Endothelial cell of umbilical vein (primary cell): ENCODE measurements around the gene TWF2. TPM values are rescaled to one million over a fixed set of nuclear protein-coding genes. Genes with fewer than 3 reads are reported as not detected.

Experiments used
- BruUV-seq: library from RNA; stranded (reverse); fragments of 400-500 nt; replicated peaks from 2 replicates; lab custom pipeline; 2021; lab: Mats Ljungman, UMichigan
- CTCF ChIA-PET: fragments of 300-600, 350-600 bp; sonication (Branson Sonifier 250); formaldehyde crosslinking; loops from one replicate; lab custom pipeline; 2021; ENCODE audit warnings: antibody characterized with exemption, inconsistent platforms; lab: Charles Lee
- POLR2A ChIA-PET: fragments of 300-600, 350-600 bp; sonication (Branson Sonifier 250); formaldehyde crosslinking; loops from one replicate; lab custom pipeline; 2021; ENCODE audit warnings: antibody characterized with exemption, inconsistent platforms; lab: Charles Lee
- DNase-seq: peaks from one replicate; pipeline ENCODE4 v3.0.0-alpha.2; 2011; ENCODE audit warnings: low read depth, low spot score
- FAIRE-seq: peaks from 2 replicates; lab custom pipeline; 2011; peaks lifted over from hg19 to GRCh38; lab: Jason Lieb, UNC
- H2AFZ ChIP-seq: 2 replicates; pipeline ENCODE4 v1.6.0; 2012; ENCODE audit warnings: low read depth, low read length, control low read depth, inconsistent platforms
- H3K27ac ChIP-seq: 2 replicates; pipeline ENCODE4 v1.5.1; 2011; ENCODE audit warnings: low read depth, mild to moderate bottlenecking, control low read depth, low read length, moderate library complexity; ENCODE audit not compliant: insufficient read depth
- H3K27me3 ChIP-seq, 2 experiments: 2 replicates each; pipeline versions ENCODE4 v1.6.0 to v1.6.1; 2011; ENCODE audit warnings: low read length in 2 of 2, mixed read lengths in 1 of 2; ENCODE audit not compliant: control insufficient read depth in 2 of 2, insufficient read depth in 2 of 2
- H3K36me3 ChIP-seq, 2 experiments: 2 replicates in 1 of 2; 3 replicates in 1 of 2; pipeline ENCODE4 v1.5.1; 2011; ENCODE audit warnings: low read length in 2 of 2, mild to moderate bottlenecking in 1 of 2, moderate library complexity in 1 of 2; ENCODE audit not compliant: control insufficient read depth in 2 of 2, insufficient read depth in 2 of 2; ENCODE audit errors: extremely low read depth in 1 of 2
- H3K4me1 ChIP-seq: 3 replicates; pipeline ENCODE4 v1.5.1; 2011; ENCODE audit warnings: mild to moderate bottlenecking, low read length; ENCODE audit not compliant: control insufficient read depth, insufficient read depth; ENCODE audit errors: extremely low read depth
- H3K4me2 ChIP-seq: 2 replicates; pipeline ENCODE4 v1.6.1; 2011; ENCODE audit warnings: low read length, control low read depth, mixed read lengths; ENCODE audit not compliant: insufficient read depth
- H3K4me3 ChIP-seq, 3 experiments: fragments of 200-600 bp in 1 of 3; sonication (generic), shearing (Covaris generic) in 1 of 3; replicated peaks in 1 of 3; 2 replicates each; pipeline ENCODE4 v1.5.1; 2011 to 2016; ENCODE audit warnings: control low read depth in 3 of 3, low read length in 3 of 3, mild to moderate bottlenecking in 2 of 3, inconsistent platforms in 1 of 3, low read depth in 1 of 3, moderate library complexity in 1 of 3; ENCODE audit not compliant: insufficient read depth in 1 of 3
- H3K79me2 ChIP-seq: 2 replicates; pipeline ENCODE4 v1.6.0; 2012; ENCODE audit warnings: low read length, inconsistent platforms; ENCODE audit not compliant: control insufficient read depth, insufficient read depth
- H3K9ac ChIP-seq: replicated peaks from 2 replicates; pipeline ENCODE3; 2011; ENCODE audit warnings: low read length, control low read depth; ENCODE audit not compliant: insufficient read depth; ENCODE audit errors: extremely low read depth
- H3K9me1 ChIP-seq: replicated peaks from 3 replicates; pipeline ENCODE4 v1.6.0; 2011; ENCODE audit warnings: mild to moderate bottlenecking, low read length; ENCODE audit not compliant: control insufficient read depth, insufficient read depth; ENCODE audit errors: extremely low read depth
- H3K9me3 ChIP-seq: replicated peaks from 2 replicates; pipeline ENCODE4 v1.5.1; 2012; ENCODE audit warnings: low read length, inconsistent platforms; ENCODE audit not compliant: control insufficient read depth, insufficient read depth
- H4K20me1 ChIP-seq: replicated peaks from 2 replicates; pipeline ENCODE3; 2011; ENCODE audit warnings: mild to moderate bottlenecking, low read length; ENCODE audit not compliant: control insufficient read depth, insufficient read depth; ENCODE audit errors: extremely low read depth
- CTCF ChIP-seq, 2 donors: IDR thresholded peaks; 1 replicate in 1 of 2; 2 replicates in 1 of 2; pipeline ENCODE4 v1.5.1; 2011; ENCODE audit warnings: low read length in 2 of 2, mild to moderate bottlenecking in 2 of 2, moderate library complexity in 2 of 2, control low read depth in 1 of 2, inconsistent platforms in 1 of 2, low read depth in 1 of 2; ENCODE audit not compliant: insufficient read depth in 1 of 2; ENCODE audit errors: extremely low read depth in 1 of 2
- EZH2 ChIP-seq: IDR thresholded peaks from 2 replicates; pipeline ENCODE4 v1.6.1; 2012; ENCODE audit warnings: borderline replicate concordance, low read depth, mild to moderate bottlenecking, moderate library complexity, low read length, inconsistent platforms; ENCODE audit not compliant: severe bottlenecking
- FOS ChIP-seq: IDR thresholded peaks from 2 replicates; pipeline ENCODE4 v1.6.1; 2011; ENCODE audit warnings: mild to moderate bottlenecking, low read length, moderate library complexity, borderline replicate concordance; ENCODE audit not compliant: insufficient read depth
- GATA2 ChIP-seq: IDR thresholded peaks from 2 replicates; pipeline ENCODE4 v1.7.0; 2011; ENCODE audit warnings: low read depth, mild to moderate bottlenecking, moderate library complexity, mixed read lengths, low read length; ENCODE audit not compliant: insufficient read length, insufficient read depth
- JUN ChIP-seq: IDR thresholded peaks from 2 replicates; pipeline ENCODE4 v1.6.1; 2011; ENCODE audit warnings: borderline replicate concordance, low read depth; ENCODE audit not compliant: insufficient read length, insufficient read depth
- MYC ChIP-seq: IDR thresholded peaks from one replicate; pipeline ENCODE4 v1.6.1; 2011; ENCODE audit warnings: mild to moderate bottlenecking, low read depth, low read length
- POLR2A ChIP-seq: IDR thresholded peaks from 2 replicates; pipeline ENCODE4 v1.6.1; 2012; ENCODE audit warnings: low read depth, mild to moderate bottlenecking, control low read depth, low read length
- POLR2AphosphoS5 ChIP-seq: IDR thresholded peaks from 2 replicates; pipeline ENCODE4 v1.6.1; 2012; ENCODE audit warnings: low read depth, mild to moderate bottlenecking, control low read depth, low read length, moderate library complexity; ENCODE audit not compliant: insufficient read depth
- dilution Hi-C: fragments of 300-500 bp; cut with MboI; formaldehyde crosslinking; loops from one replicate; pipeline ENCODE4 v1.15.0; 2019; ENCODE audit warnings: low sequenced_read_pairs; ENCODE audit not compliant: extremely low pct_ligation_motif_present
- intact Hi-C: fragments of 100-400 bp; cut with micrococcal nuclease; formaldehyde crosslinking; loops from one replicate; pipeline ENCODE4 v1.10.0; 2022
- polyA plus RNA-seq, 4 experiments: library from polyadenylated mRNA; depleted of rRNA in 3 of 4; stranded (reverse) in 3 of 4; unstranded in 1 of 4; fragments of >200 nt; gene quantifications; 2 replicates each; pipeline versions ENCODE4 v1.2.1 to v1.2.3, GENCODE V29; 2011 to 2012; ENCODE audit warnings: missing spikeins in 1 of 4
- total RNA-seq: library from RNA; stranded (reverse); gene quantifications from 2 replicates; pipeline ENCODE4 v1.2.3, GENCODE V29; 2021
- TF ChIP-seq, protein P1 (sequence below): IDR thresholded peaks from 2 replicates; pipeline ENCODE4 v1.6.1; 2011; ENCODE audit not compliant: insufficient read depth, insufficient read length

Gene TWF2
- total and polyA plus RNA-seq, 2 donors (not counting 3 experiments of a cell fraction or from before 2014, with no cell fraction given) = 82.9 to 134 TPM

- Histone ChIP-seq H3K27me3 (no peaks in the 10 kb centered on the region), H3K4me3 (no peak overlapping the region), H4K20me1 (no peaks in the 10 kb centered on the region), H3K4me2 (no peak overlapping the region), H3K36me3 (peaks cover 0 to 19% of the 10 kb centered on the region in 2 experiments), H2AFZ (no peak overlapping the region), H3K9ac (no peak overlapping the region), H3K79me2 (no peaks in the 10 kb centered on the region), H3K27ac (no peak overlapping the region), H3K4me1 (peaks cover 23% of the 10 kb centered on the region), H3K9me1 (no peaks in the 10 kb centered on the region), H3K9me3 (no peaks in the 10 kb centered on the region)
- CTCF ChIA-PET = interaction anchor here (0.8 to 2.4 kb wide), 8 partner anchors 10 to 90 kb away, joined by 3 to 12 read pairs (median 5); partner anchors contain the start of gene TWF2
- TF ChIP-seq MYC (no peak), POLR2AphosphoS5 (no peak)
- BruUV-seq = no TSS peak
- dilution Hi-C loops (no loop called here), intact Hi-C loops (no loop called here)
- FAIRE-seq (no peak), DNase-seq (peak; percentile 38)
- POLR2A ChIA-PET = no interaction called here
These were observed 10.0 kb upstream of the TWF2 start for GRCh38 chr3:52248816-52249547.

GRCh38 chr3:52248165-52248541, 9.2 kb upstream of the TWF2 start:
- Histone ChIP-seq H3K36me3 (peaks cover 0 to 13% of the 10 kb centered on the region in 2 experiments), H3K79me2 (no peaks in the 10 kb centered on the region), H3K27ac (no peak overlapping the region), H3K9me1 (no peaks in the 10 kb centered on the region), H2AFZ (no peak overlapping the region), H3K4me1 (peaks cover 24% of the 10 kb centered on the region), H4K20me1 (no peaks in the 10 kb centered on the region), H3K9me3 (no peaks in the 10 kb centered on the region), H3K27me3 (no peaks in the 10 kb centered on the region), H3K9ac (no peak overlapping the region), H3K4me2 (no peak overlapping the region), H3K4me3 (no peak overlapping the region)
- POLR2A ChIA-PET = no interaction called here
- CTCF ChIA-PET = interaction anchor here (1.3 to 2.4 kb wide), 5 partner anchors 9 to 91 kb away, joined by 5 to 12 read pairs (median 9); partner anchors contain the start of gene TWF2
- dilution Hi-C loops = no loop called here
- FAIRE-seq (no peak), DNase-seq (no peak)
- BruUV-seq = no TSS peak
- TF ChIP-seq EZH2 = no peak
- no peak for TF ChIP-seq FOS
- TF ChIP-seq JUN = no peak
- TF ChIP-seq POLR2AphosphoS5 = no peak
- no peak for TF ChIP-seq GATA2
- TF ChIP-seq MYC = no peak
- TF ChIP-seq POLR2A = no peak
- TF ChIP-seq, protein P1, sequence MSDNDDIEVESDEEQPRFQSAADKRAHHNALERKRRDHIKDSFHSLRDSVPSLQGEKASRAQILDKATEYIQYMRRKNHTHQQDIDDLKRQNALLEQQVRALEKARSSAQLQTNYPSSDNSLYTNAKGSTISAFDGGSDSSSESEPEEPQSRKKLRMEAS = no peak
- TF ChIP-seq CTCF (IDR thresholded peaks at IDR 0.05; ENCODE audit: extremely low read depth in 1 of 2, insufficient read depth in 1 of 2, low read depth in 1 of 2, low read length in 2 of 2) = no peak
- intact Hi-C loops = no loop called here
